Measurements from ENCODE around the gene ABCB6.

ABCB6 gene

DNA sequence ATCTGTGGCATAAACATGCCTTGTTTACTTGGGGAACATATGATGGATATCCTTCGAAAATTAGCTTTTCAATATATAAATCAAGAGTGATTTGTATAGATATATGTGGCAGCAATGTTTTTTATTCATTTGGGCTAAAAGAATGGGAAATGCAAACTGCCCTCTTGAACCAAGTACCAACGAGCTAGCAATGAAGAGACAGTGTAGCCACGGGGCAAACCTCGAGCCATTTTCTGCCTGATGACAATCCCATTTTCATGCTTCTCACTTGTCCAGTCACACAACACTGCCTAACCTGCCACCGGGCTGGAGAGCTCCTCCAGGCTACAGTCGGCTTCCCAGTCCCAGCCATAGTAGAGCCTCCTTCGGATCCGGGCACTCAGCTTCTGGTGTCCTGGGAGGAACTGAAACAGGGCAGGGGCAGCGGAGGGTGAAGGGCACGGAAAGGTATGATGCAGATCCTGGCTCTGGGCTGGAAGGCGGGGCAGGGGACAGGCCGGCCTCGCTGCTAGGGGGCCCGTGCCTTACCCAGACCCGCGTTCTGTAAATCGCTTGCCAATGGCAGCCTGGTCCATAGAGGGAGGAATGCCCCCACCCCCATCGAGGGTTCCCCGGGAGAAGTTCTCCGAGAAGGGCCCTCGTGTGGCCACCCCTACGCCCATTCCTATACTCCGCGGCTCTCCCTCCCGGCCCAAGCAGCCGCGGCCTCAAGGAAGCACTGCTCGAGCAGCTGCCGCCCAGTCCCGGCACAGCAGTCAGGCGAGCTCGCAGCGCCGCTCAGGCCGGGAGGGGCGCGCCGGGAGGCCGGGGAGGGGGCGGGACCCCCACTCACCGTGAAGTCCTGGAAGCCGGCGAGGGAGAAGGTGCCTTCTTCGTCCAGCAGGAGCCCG lies 42.6 kb downstream of the ABCB6 start:
- H3K4me3 ChIP-seq (ENCODE audit: low read depth, low read length), result peak overlapping the region; percentile 88
- no peak for DNase-seq (ENCODE audit: low read depth)
- no peak for TF ChIP-seq CTCF (IDR thresholded peaks at IDR 0.05; ENCODE audit: low read depth, low read length, missing control alignments)

DNA sequence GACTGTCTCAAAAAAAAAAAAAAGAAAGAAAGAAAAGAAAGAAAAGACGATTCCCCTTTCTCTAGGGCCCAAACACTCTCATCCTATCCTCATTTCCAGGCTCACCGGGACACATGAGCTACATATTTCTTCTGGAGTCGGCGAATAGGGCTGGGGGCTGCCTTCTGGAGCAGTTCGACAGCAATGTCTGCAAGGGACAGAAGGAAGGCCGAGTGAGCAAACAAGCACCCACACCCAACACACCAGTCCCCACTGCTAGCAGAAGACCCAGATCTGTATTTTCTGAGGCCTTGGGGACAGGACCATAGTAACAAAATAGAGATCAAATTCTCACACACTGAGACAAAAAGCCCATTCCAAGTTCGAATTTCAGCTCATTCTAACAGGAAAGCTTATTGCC lies 43.3 kb downstream of the ABCB6 start:
- peak overlapping the region; percentile 88; the same call in 1 of the 2 replicates for H3K4me3 ChIP-seq (ENCODE audit: low read depth, low read length)
- no peak for DNase-seq (ENCODE audit: low read depth)
- TF ChIP-seq CTCF (IDR thresholded peaks at IDR 0.05; ENCODE audit: low read depth, low read length, missing control alignments), result no peak

DNA sequence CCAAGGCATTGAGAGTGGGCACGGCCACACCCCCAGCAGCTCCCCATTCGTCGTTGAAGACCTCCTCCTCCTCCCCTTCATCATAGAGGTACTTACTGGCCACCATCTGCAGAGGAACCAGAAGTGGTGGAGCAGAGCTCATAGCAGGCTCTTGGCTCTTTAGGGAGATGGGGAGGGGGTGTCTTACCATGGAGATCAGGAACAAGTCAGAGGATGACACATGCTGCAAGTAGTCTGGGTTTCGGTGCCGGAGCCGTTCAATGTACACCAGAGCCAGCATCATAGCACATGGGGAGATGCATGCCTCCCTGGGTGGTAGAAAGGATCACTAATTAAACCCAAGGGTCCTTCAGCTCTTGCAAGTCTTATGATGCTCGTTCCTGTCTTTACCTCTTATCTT lies 44.0 kb downstream of the ABCB6 start:
- H3K4me3 ChIP-seq (ENCODE audit: low read depth, low read length), result no peak overlapping the region
- DNase-seq (ENCODE audit: low read depth), result no peak
- no peak for TF ChIP-seq CTCF (IDR thresholded peaks at IDR 0.05; ENCODE audit: low read depth, low read length, missing control alignments)

DNA sequence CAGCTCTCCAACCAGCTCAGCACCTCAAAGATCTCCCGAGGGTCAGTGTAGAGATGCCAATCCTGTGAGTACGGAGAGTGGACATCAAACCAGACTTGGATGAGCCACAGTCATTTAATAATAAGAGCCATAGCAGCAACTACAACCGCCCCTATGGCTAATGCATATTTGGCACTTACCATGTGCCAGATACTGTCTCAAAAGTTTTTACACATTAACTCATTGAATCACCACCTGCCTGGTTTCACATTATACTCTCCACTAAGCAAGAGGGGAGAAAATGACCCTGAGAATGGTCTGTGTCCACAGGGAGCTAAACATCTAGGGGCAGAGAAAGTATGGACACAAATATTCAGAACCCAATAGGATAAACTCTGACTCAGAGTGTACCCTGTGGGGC lies 44.6 kb downstream of the ABCB6 start:
- no peak for DNase-seq (ENCODE audit: low read depth)
- TF ChIP-seq CTCF (IDR thresholded peaks at IDR 0.05; ENCODE audit: low read depth, low read length, missing control alignments), result no peak
- no peak overlapping the region for H3K4me3 ChIP-seq (ENCODE audit: low read depth, low read length)

DNA sequence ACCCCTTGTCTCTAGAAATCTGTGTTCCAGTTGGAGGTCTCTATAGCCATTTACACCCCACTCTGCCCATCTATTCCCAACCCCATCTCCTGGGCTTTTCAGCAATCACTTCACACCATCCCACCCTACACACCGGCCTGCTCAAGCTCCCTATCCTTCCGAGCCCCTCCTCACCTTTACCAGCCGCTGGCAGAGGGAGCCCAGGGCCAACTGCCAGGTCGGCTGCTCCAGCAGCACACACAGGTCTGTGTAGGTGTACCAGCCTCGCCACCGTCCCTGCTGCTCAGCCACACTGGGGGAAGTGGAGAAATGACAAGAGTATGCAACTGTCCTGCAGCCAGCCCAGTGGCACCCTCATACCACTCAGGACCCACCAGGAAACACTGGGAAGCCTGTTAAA lies 45.6 kb downstream of the ABCB6 start:
- no peak for DNase-seq (ENCODE audit: low read depth)
- no peak overlapping the region for H3K4me3 ChIP-seq (ENCODE audit: low read depth, low read length)
- TF ChIP-seq CTCF (IDR thresholded peaks at IDR 0.05; ENCODE audit: low read depth, low read length, missing control alignments), result no peak

GRCh38 chr2:219172231-219173154 lies 46.3 kb downstream of the ABCB6 start:
- no peak for TF ChIP-seq CTCF (IDR thresholded peaks at IDR 0.05; ENCODE audit: low read depth, low read length, missing control alignments)
- no peak for DNase-seq (ENCODE audit: low read depth)
- no peak overlapping the region for H3K4me3 ChIP-seq (ENCODE audit: low read depth, low read length)

Data from GM12864 (cell line).